HEK293T (cell line): ENCODE results near the gene SAMHD1.
"Not testable (repeated sequence)": the region's sequence is repeated elsewhere in the genome, so short reads cannot be mapped to it uniquely, and the experiment has no call there.

Experiments
- ARNT ChIP-seq: fragments of 450-650 bp; IDR thresholded peaks from 2 replicates; pipeline ENCODE4 v1.6.1; 2017; ENCODE audit warnings: mild to moderate bottlenecking
- BHLHE40 ChIP-seq: fragments of 450-650 bp; IDR thresholded peaks from 2 replicates; pipeline ENCODE4 v1.6.1; 2016; ENCODE audit warnings: mild to moderate bottlenecking, moderate library complexity, borderline replicate concordance
- CTBP1 ChIP-seq: fragments of 450-650 bp; IDR thresholded peaks from 2 replicates; pipeline ENCODE4 v1.6.1; 2016; ENCODE audit warnings: borderline replicate concordance
- ELF4 ChIP-seq: fragments of 450-650 bp; IDR thresholded peaks from 2 replicates; pipeline ENCODE4 v1.6.1; 2017; ENCODE audit warnings: antibody characterized with exemption
- FOXK2 ChIP-seq: fragments of 450-650 bp; IDR thresholded peaks from 2 replicates; pipeline ENCODE4 v1.6.1; 2016; ENCODE audit warnings: mild to moderate bottlenecking
- FOXM1 ChIP-seq: fragments of 450-650 bp; IDR thresholded peaks from 2 replicates; pipeline ENCODE4 v1.6.1; 2017; ENCODE audit warnings: mild to moderate bottlenecking, borderline replicate concordance
- L3MBTL2 ChIP-seq: fragments of 450-650 bp; conservative IDR thresholded peaks from 2 replicates; pipeline ENCODE4 v1.6.1; 2016; ENCODE audit warnings: mild to moderate bottlenecking
- LEF1 ChIP-seq: fragments of 450-650 bp; IDR thresholded peaks from 2 replicates; pipeline ENCODE4 v1.6.1; 2017; ENCODE audit warnings: mild to moderate bottlenecking, borderline replicate concordance
- SP1 ChIP-seq: fragments of 450-650 bp; IDR thresholded peaks from 2 replicates; pipeline ENCODE4 v1.6.1; 2017
- SUZ12 ChIP-seq: fragments of 450-650 bp; IDR thresholded peaks from 2 replicates; pipeline ENCODE4 v1.6.1; 2016; ENCODE audit warnings: mild to moderate bottlenecking
- TARDBP ChIP-seq: fragments of 450-650 bp; IDR thresholded peaks from 2 replicates; pipeline ENCODE4 v1.6.1; 2016
- ZNF384 ChIP-seq: fragments of 450-650 bp; IDR thresholded peaks from 2 replicates; pipeline ENCODE4 v1.6.1; 2016
- TF ChIP-seq, protein P1 (sequence below): fragments of 450-650 bp; IDR thresholded peaks from 2 replicates; pipeline ENCODE4 v1.6.1; 2016

GRCh38 chr20:36962354-36962941 is 10.9 kb upstream of the SAMHD1 start:
- TF ChIP-seq ELF4, BHLHE40, SUZ12, TARDBP, SP1, ARNT, FOXM1, ZNF384, FOXK2, L3MBTL2, CTBP1, LEF1: not testable (repeated sequence)
- TF ChIP-seq, protein P1, sequence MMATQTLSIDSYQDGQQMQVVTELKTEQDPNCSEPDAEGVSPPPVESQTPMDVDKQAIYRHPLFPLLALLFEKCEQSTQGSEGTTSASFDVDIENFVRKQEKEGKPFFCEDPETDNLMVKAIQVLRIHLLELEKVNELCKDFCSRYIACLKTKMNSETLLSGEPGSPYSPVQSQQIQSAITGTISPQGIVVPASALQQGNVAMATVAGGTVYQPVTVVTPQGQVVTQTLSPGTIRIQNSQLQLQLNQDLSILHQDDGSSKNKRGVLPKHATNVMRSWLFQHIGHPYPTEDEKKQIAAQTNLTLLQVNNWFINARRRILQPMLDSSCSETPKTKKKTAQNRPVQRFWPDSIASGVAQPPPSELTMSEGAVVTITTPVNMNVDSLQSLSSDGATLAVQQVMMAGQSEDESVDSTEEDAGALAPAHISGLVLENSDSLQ: not testable (repeated sequence)
